Measurements from ENCODE around the gene IGHMBP2.

Gene IGHMBP2

GRCh38 chr11:68889948-68890446, 13.7 kb upstream of the IGHMBP2 start:
- no peak for DNase-seq (ENCODE audit: low read depth in 2 of 2, low spot score in 1 of 2)

GRCh38 chr11:68890490-68891231, 13.0 kb upstream of the IGHMBP2 start:
- DNase-seq (ENCODE audit: low read depth in 2 of 2, low spot score in 1 of 2), result no peak

GRCh38 chr11:68891351-68891948, 12.2 kb upstream of the IGHMBP2 start:
- DNase-seq (ENCODE audit: low read depth in 2 of 2, low spot score in 1 of 2), result no peak

- no peak for DNase-seq (ENCODE audit: low read depth in 2 of 2, low spot score in 1 of 2)
These were observed 11.1 kb upstream of the IGHMBP2 start for GRCh38 chr11:68892576-68892975.

GRCh38 chr11:68893282-68893681, 10.4 kb upstream of the IGHMBP2 start:
- no peak for DNase-seq (ENCODE audit: low read depth in 2 of 2, low spot score in 1 of 2)

- no peak for DNase-seq (ENCODE audit: low read depth in 2 of 2, low spot score in 1 of 2)
These were observed 7.3 kb upstream of the IGHMBP2 start for GRCh38 chr11:68896171-68896959.

- DNase-seq (ENCODE audit: low read depth in 2 of 2, low spot score in 1 of 2), result no peak
These were observed 6.2 kb upstream of the IGHMBP2 start for GRCh38 chr11:68897441-68897840.

GRCh38 chr11:68900835-68901381, 2.8 kb upstream of the IGHMBP2 start:
- no peak for DNase-seq (ENCODE audit: low read depth in 2 of 2, low spot score in 1 of 2)

- DNase-seq (ENCODE audit: low read depth in 2 of 2, low spot score in 1 of 2), result peak in 1 of 2 donors; percentile 6
These were observed 657 bp downstream of the IGHMBP2 start for GRCh38 chr11:68904248-68904847.

GRCh38 chr11:68905421-68906360, 2.0 kb downstream of the IGHMBP2 start:
- no peak for DNase-seq (ENCODE audit: low read depth in 2 of 2, low spot score in 1 of 2)

- no peak for DNase-seq (ENCODE audit: low read depth in 2 of 2, low spot score in 1 of 2)
These were observed 4.6 kb downstream of the IGHMBP2 start for GRCh38 chr11:68908273-68908672.

GRCh38 chr11:68910965-68911364, 7.3 kb downstream of the IGHMBP2 start:
- no peak for DNase-seq (ENCODE audit: low read depth in 2 of 2, low spot score in 1 of 2)

GRCh38 chr11:68911731-68912130, 8.0 kb downstream of the IGHMBP2 start:
- DNase-seq (ENCODE audit: low read depth in 2 of 2, low spot score in 1 of 2), result no peak

- no peak for DNase-seq (ENCODE audit: low read depth in 2 of 2, low spot score in 1 of 2)
These were observed 8.6 kb downstream of the IGHMBP2 start for GRCh38 chr11:68912254-68912653.

- DNase-seq (ENCODE audit: low read depth in 2 of 2, low spot score in 1 of 2), result no peak
These were observed 9.5 kb downstream of the IGHMBP2 start for GRCh38 chr11:68913188-68913587.

GRCh38 chr11:68914761-68915160, 11.1 kb downstream of the IGHMBP2 start:
- no peak for DNase-seq (ENCODE audit: low read depth in 2 of 2, low spot score in 1 of 2)

- DNase-seq (ENCODE audit: low read depth in 2 of 2, low spot score in 1 of 2), result no peak
These were observed 12.7 kb downstream of the IGHMBP2 start for GRCh38 chr11:68916439-68916838.

- DNase-seq (ENCODE audit: low read depth in 2 of 2, low spot score in 1 of 2), result no peak
These were observed 19.9 kb downstream of the IGHMBP2 start for GRCh38 chr11:68923614-68924013.

GRCh38 chr11:68924073-68924925, 20.6 kb downstream of the IGHMBP2 start:
- DNase-seq (ENCODE audit: low read depth in 2 of 2, low spot score in 1 of 2), result no peak

Measured in stimulated activated CD8-positive, alpha-beta memory T cell treated with anti-CD3 and anti-CD28 coated beads, Interleukin-4, amount 100 ng/mL, for 4 hours (primary cell).